Mucosa of descending colon (tissue), 3 donors: ENCODE results near the gene CDK19. TPM values are rescaled to one million over a fixed set of nuclear protein-coding genes. Genes with fewer than 3 reads are reported as not detected.

Source experiments
- ATAC-seq: fragments of 200-7000 bp; cut with Tn5 transposase; one replicate; pipeline ENCODE4 v1.9.1; 2020; ENCODE audit warnings: mild to moderate bottlenecking, moderate library complexity
- DNase-seq, 3 donors: peaks; one replicate each; pipeline ENCODE4 v3.0.0-alpha.2; 2020
- H3K36me3 ChIP-seq: fragments of 200-600 bp; one replicate; pipeline ENCODE4 v1.8.0; 2021; ENCODE audit warnings: low read depth, mild to moderate bottlenecking
- H3K4me1 ChIP-seq: fragments of 200-600 bp; one replicate; pipeline ENCODE4 v1.8.0; 2021; ENCODE audit warnings: low read depth, mild to moderate bottlenecking
- H3K4me3 ChIP-seq: fragments of 200-600 bp; one replicate; pipeline ENCODE4 v1.8.0; 2021; ENCODE audit warnings: mild to moderate bottlenecking
- H3K9me3 ChIP-seq: fragments of 200-600 bp; one replicate; pipeline ENCODE4 v1.8.0; 2021; ENCODE audit warnings: mild to moderate bottlenecking
- intact Hi-C, 2 donors: fragments of 100-400 bp; cut with DNase I in 1 of 2; cut with micrococcal nuclease in 1 of 2; formaldehyde crosslinking; loops; one replicate each; pipeline versions ENCODE4 v1.11.0 to v1.11.1; 2022; cut with DNase I, micrococcal nuclease
- total RNA-seq, 3 donors: library from RNA; stranded (reverse); fragmentation: NEBNext Ultra II Directional in 2 of 3; extraction: Animal tissue kit (Norgen Biotek cat#: 25700) in 2 of 3; gene quantifications; one replicate each; pipeline versions ENCODE4 v1.2.1 to v1.2.4, GENCODE V29; 2021 to 2023
- TF ChIP-seq, protein P1 (sequence below): fragments of 200-600 bp; IDR thresholded peaks from one replicate; pipeline ENCODE4 v1.8.0; 2022; ENCODE audit warnings: antibody characterized with exemption, mild to moderate bottlenecking
- donor health status: DM: no; HTN: no; CAD: no; lungs with moderate emphysema.
- donor health status: DM: no; HTN: no; CAD: no.
- donor health status: DM: no; HTN: yes; CAD: no.

CDK19 gene
- total RNA-seq, 3 donors from 2014 or later = 24.3 to 34.3 (median 27.7) TPM

DNA sequence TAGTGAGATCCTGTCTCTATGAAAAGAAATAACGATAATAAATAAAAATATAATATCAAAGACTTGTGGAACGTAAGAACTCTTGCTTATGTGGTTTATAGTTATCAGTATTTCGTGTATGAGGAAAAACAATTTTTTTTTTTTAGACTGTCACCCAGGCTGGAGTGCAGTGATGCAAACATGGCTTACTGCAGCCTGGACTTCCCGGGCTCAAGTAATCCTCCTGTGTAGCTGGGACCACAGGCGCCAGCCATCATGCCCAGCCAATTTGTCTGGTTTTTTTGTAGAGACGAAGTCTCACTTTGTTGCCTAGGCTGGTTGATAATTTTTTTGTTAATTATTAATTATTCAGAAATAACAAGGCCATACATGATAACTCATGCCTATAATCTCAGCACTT lies 18.6 kb upstream of the CDK19 start:
- H3K4me1 ChIP-seq = no peaks in the 10 kb centered on the region
- H3K36me3 ChIP-seq = no peaks in the 10 kb centered on the region
- intact Hi-C loops = no loop called here
- TF ChIP-seq, protein P1, sequence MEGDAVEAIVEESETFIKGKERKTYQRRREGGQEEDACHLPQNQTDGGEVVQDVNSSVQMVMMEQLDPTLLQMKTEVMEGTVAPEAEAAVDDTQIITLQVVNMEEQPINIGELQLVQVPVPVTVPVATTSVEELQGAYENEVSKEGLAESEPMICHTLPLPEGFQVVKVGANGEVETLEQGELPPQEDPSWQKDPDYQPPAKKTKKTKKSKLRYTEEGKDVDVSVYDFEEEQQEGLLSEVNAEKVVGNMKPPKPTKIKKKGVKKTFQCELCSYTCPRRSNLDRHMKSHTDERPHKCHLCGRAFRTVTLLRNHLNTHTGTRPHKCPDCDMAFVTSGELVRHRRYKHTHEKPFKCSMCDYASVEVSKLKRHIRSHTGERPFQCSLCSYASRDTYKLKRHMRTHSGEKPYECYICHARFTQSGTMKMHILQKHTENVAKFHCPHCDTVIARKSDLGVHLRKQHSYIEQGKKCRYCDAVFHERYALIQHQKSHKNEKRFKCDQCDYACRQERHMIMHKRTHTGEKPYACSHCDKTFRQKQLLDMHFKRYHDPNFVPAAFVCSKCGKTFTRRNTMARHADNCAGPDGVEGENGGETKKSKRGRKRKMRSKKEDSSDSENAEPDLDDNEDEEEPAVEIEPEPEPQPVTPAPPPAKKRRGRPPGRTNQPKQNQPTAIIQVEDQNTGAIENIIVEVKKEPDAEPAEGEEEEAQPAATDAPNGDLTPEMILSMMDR = no peak
- no peak overlapping the region for H3K4me3 ChIP-seq
- H3K9me3 ChIP-seq = no peaks in the 10 kb centered on the region
- ATAC-seq (no peak), DNase-seq (no peak)

DNA sequence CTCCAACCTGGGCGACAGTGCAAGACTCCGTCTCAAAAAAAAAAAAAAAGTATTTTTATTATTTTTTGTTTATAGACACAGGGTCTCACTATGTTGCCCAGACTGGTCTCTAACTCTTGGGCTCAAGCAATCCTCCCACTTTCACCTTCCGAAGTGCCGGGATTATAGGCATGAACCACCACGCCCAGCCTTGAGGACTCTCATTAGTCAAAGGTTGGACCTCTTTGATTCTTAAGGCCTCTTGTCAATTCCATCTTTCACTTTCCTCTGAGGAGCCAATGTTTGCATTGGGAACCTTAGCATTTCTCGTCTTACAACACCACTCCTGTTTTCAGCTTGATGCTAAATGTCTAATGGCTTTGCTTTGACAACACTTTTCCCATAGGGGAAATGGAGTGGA lies 16.1 kb upstream of the CDK19 start:
- TF ChIP-seq, protein P1 = no peak
- intact Hi-C loops = no loop called here
- Histone ChIP-seq H3K4me1 (no peaks in the 10 kb centered on the region), H3K36me3 (no peaks in the 10 kb centered on the region), H3K4me3 (no peak overlapping the region), H3K9me3 (no peaks in the 10 kb centered on the region)
- no peak for ATAC-seq
- no peak for DNase-seq

DNA sequence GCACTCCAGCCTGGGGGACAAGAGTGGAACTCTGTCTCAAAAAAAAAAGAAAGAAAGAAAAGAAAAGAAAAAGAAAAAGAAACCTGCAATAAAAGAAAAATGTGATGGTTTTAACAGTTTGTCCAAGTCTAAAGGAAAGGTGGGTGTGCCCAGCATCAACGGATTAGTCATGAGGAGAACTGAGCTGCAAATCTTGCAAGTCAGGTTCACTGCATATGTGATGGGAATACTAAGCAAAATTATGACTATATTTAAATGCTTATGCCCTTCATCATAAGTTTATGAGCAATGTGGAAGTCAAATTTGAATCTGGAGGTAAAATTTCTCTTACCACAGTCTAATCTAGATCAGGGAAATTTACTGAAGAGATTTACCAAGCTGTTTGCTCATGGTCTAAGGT lies 13.1 kb upstream of the CDK19 start:
- H3K36me3 ChIP-seq = no peaks in the 10 kb centered on the region
- TF ChIP-seq, protein P1 = no peak
- no peak overlapping the region for H3K4me3 ChIP-seq
- ATAC-seq (no peak), DNase-seq (no peak)
- intact Hi-C loops = no loop called here
- no peaks in the 10 kb centered on the region for H3K9me3 ChIP-seq
- no peaks in the 10 kb centered on the region for H3K4me1 ChIP-seq

- DNase-seq (no peak), ATAC-seq (peak; percentile 19)
- no peaks in the 10 kb centered on the region for H3K36me3 ChIP-seq
- no peaks in the 10 kb centered on the region for H3K4me1 ChIP-seq
- H3K9me3 ChIP-seq = no peaks in the 10 kb centered on the region
- intact Hi-C loops = no loop called here
- H3K4me3 ChIP-seq = no peak overlapping the region
- TF ChIP-seq, protein P1 = no peak
These were observed 11.2 kb upstream of the CDK19 start for GRCh38 chr6:110826236-110827129.

- TF ChIP-seq, protein P1 = no peak
- Histone ChIP-seq H3K4me3 (no peak overlapping the region), H3K36me3 (no peaks in the 10 kb centered on the region), H3K9me3 (no peaks in the 10 kb centered on the region), H3K4me1 (no peaks in the 10 kb centered on the region)
- intact Hi-C loops = no loop called here
- ATAC-seq (no peak), DNase-seq (no peak)
These were observed 7.9 kb upstream of the CDK19 start for GRCh38 chr6:110823146-110823545.
